ENCODE data around the gene P2RX4. TPM values are rescaled to one million over a fixed set of nuclear protein-coding genes. Genes with fewer than 3 reads are reported as not detected.

Gene P2RX4
- total RNA-seq, 2 donors from 2014 or later, result 11.5 to 21.1 TPM

GRCh38 chr12:121248622-121249021, 38.7 kb downstream of the P2RX4 start:
- H3K36me3 ChIP-seq (ENCODE audit: control insufficient read depth, insufficient read depth, low read length), result peaks cover 69% of the 10 kb centered on the region
- H3K4me1 Mint-ChIP-seq, result no peaks in the 10 kb centered on the region
- no peak for DNase-seq
- H3K4me3 ChIP-seq (ENCODE audit: low read length), result no peak overlapping the region
- H3K4me1 ChIP-seq (ENCODE audit: control insufficient read depth, insufficient read depth, low read length), result no peaks in the 10 kb centered on the region
- no peaks in the 10 kb centered on the region for H3K9me3 ChIP-seq (ENCODE audit: control insufficient read depth, low read length)
- H3K9me3 Mint-ChIP-seq, result no peaks in the 10 kb centered on the region
- H3K27ac Mint-ChIP-seq, result peak overlapping the region; percentile 21
- no peak for TF ChIP-seq CTCF (conservative IDR thresholded peaks at IDR 0.05)
- no peak overlapping the region for H3K4me3 Mint-ChIP-seq
- H3K36me3 Mint-ChIP-seq (ENCODE audit: low read depth), result peaks cover 77% of the 10 kb centered on the region
- no peaks in the 10 kb centered on the region for H3K27me3 Mint-ChIP-seq (ENCODE audit: insufficient read depth)
- 94% methylated on average over 7 to 22 of the region's 22 CpGs for WGBS, 2 experiments (ENCODE audit: insufficient coverage in 1 of 2, insufficient read length in 1 of 2)
- no peak overlapping the region for H3K27ac ChIP-seq (ENCODE audit: low read depth, low read length)
- H3K9ac ChIP-seq (ENCODE audit: extremely low read depth, low read length, poor library complexity, severe bottlenecking), result no peak overlapping the region
- H3K27me3 ChIP-seq (ENCODE audit: control insufficient read depth, insufficient read depth, low read length, poor library complexity, severe bottlenecking), result no peaks in the 10 kb centered on the region

- Mint-ChIP-seq H3K27me3 (ENCODE audit: insufficient read depth) (no peaks in the 10 kb centered on the region), H3K4me1 (no peaks in the 10 kb centered on the region), H3K36me3 (ENCODE audit: low read depth) (peaks cover 80% of the 10 kb centered on the region), H3K9me3 (no peaks in the 10 kb centered on the region), H3K4me3 (no peak overlapping the region), H3K27ac (peak overlapping the region; percentile 55)
- H3K4me1 ChIP-seq (ENCODE audit: control insufficient read depth, insufficient read depth, low read length), result no peaks in the 10 kb centered on the region
- no peak overlapping the region for H3K27ac ChIP-seq (ENCODE audit: low read depth, low read length)
- no peaks in the 10 kb centered on the region for H3K9me3 ChIP-seq (ENCODE audit: control insufficient read depth, low read length)
- peaks cover 69% of the 10 kb centered on the region for H3K36me3 ChIP-seq (ENCODE audit: control insufficient read depth, insufficient read depth, low read length)
- no peak for DNase-seq
- 90 to 92% methylated on average over 12 to 14 of the region's 14 CpGs for WGBS, 2 experiments (ENCODE audit: insufficient coverage in 1 of 2, insufficient read length in 1 of 2)
- no peaks in the 10 kb centered on the region for H3K27me3 ChIP-seq (ENCODE audit: control insufficient read depth, insufficient read depth, low read length, poor library complexity, severe bottlenecking)
- TF ChIP-seq CTCF (conservative IDR thresholded peaks at IDR 0.05), result no peak
- H3K4me3 ChIP-seq (ENCODE audit: low read length), result no peak overlapping the region
- no peak overlapping the region for H3K9ac ChIP-seq (ENCODE audit: extremely low read depth, low read length, poor library complexity, severe bottlenecking)
Observed at GRCh38 chr12:121250359-121250758, 40.4 kb downstream of the P2RX4 start.

GRCh38 chr12:121251838-121252237, 41.9 kb downstream of the P2RX4 start:
- H3K4me3 ChIP-seq (ENCODE audit: low read length), result no peak overlapping the region
- Mint-ChIP-seq H3K9me3 (no peaks in the 10 kb centered on the region), H3K27me3 (ENCODE audit: insufficient read depth) (no peaks in the 10 kb centered on the region), H3K4me1 (no peaks in the 10 kb centered on the region), H3K4me3 (no peak overlapping the region), H3K27ac (no peak overlapping the region), H3K36me3 (ENCODE audit: low read depth) (peaks cover 82% of the 10 kb centered on the region)
- no peak overlapping the region for H3K9ac ChIP-seq (ENCODE audit: extremely low read depth, low read length, poor library complexity, severe bottlenecking)
- WGBS, 2 experiments (ENCODE audit: insufficient coverage in 1 of 2, insufficient read length in 1 of 2), result 91 to 100% methylated on average over 1 to 2 of the region's 2 CpGs
- no peak overlapping the region for H3K27ac ChIP-seq (ENCODE audit: low read depth, low read length)
- H3K27me3 ChIP-seq (ENCODE audit: control insufficient read depth, insufficient read depth, low read length, poor library complexity, severe bottlenecking), result no peaks in the 10 kb centered on the region
- H3K9me3 ChIP-seq (ENCODE audit: control insufficient read depth, low read length), result no peaks in the 10 kb centered on the region
- H3K4me1 ChIP-seq (ENCODE audit: control insufficient read depth, insufficient read depth, low read length), result no peaks in the 10 kb centered on the region
- TF ChIP-seq CTCF (conservative IDR thresholded peaks at IDR 0.05), result no peak
- DNase-seq, result no peak
- H3K36me3 ChIP-seq (ENCODE audit: control insufficient read depth, insufficient read depth, low read length), result peaks cover 73% of the 10 kb centered on the region
